NB4 (cell line): Measurements from ENCODE around the gene PRKCE.

Experiments used
- CTCF ChIP-seq: IDR thresholded peaks from one replicate; pipeline ENCODE4 v1.5.1; 2012; ENCODE audit warnings: low read depth, low read length
- MAX ChIP-seq: IDR thresholded peaks from 2 replicates; pipeline ENCODE4 v1.6.1; 2011; ENCODE audit warnings: low read depth, low read length
- POLR2A ChIP-seq: IDR thresholded peaks from 2 replicates; pipeline ENCODE4 v1.6.1; 2011; ENCODE audit warnings: mild to moderate bottlenecking; ENCODE audit not compliant: insufficient read length; ENCODE audit errors: extremely low read depth

DNA sequence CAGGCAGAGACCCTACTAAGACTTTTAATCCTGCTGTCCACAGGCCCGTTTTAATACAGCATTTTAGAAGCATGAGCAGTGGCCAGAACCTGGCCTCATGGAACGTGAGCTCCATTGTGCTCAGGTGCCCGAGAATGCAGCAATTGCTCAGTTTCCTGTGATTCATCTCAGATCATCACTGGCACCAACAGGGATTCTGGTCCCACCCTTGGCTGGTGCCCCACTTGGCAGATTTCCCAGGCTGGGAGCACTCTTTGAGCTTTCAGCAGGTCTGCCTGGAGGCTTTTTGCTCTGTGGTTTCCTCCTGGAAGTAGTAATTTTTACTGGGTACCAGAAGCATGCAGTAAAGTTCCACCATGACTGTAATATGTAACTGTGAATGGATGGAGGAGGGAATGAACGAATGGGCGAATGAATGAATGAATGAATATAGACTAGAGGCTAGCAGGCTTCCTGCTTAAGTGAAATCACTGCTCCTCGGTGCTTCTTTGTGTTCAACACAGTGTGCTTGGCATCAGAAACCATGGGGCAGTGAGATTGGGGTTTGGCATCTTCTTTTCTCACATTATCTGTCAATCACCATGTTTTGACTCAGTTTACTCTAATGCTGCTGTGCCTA lies 312.9 kb downstream of the PRKCE start:
- no peak for TF ChIP-seq CTCF
- TF ChIP-seq MAX: no peak
- TF ChIP-seq POLR2A: no peak
